Astrocyte of the cerebellum (primary cell): ENCODE results near the gene SSC5D.

Source experiments
- DNase-seq: peaks from one replicate; pipeline ENCODE4 v3.0.0-alpha.2; 2011; ENCODE audit warnings: low read depth
- H3K4me3 ChIP-seq: 2 replicates; pipeline ENCODE4 v1.5.1; 2011; ENCODE audit warnings: mild to moderate bottlenecking, low read depth, low read length, moderate library complexity
- CTCF ChIP-seq: IDR thresholded peaks from 2 replicates; pipeline ENCODE4 v1.5.1; 2012; ENCODE audit warnings: low read length, low read depth, moderate library complexity, mild to moderate bottlenecking; ENCODE audit errors: missing control alignments
- in situ Hi-C: cut with HindIII; loops from 2 replicates; pipeline ENCODE4 v1.10.0; 2017; ENCODE audit warnings: low sequenced_read_pairs

The SSC5D gene

DNA sequence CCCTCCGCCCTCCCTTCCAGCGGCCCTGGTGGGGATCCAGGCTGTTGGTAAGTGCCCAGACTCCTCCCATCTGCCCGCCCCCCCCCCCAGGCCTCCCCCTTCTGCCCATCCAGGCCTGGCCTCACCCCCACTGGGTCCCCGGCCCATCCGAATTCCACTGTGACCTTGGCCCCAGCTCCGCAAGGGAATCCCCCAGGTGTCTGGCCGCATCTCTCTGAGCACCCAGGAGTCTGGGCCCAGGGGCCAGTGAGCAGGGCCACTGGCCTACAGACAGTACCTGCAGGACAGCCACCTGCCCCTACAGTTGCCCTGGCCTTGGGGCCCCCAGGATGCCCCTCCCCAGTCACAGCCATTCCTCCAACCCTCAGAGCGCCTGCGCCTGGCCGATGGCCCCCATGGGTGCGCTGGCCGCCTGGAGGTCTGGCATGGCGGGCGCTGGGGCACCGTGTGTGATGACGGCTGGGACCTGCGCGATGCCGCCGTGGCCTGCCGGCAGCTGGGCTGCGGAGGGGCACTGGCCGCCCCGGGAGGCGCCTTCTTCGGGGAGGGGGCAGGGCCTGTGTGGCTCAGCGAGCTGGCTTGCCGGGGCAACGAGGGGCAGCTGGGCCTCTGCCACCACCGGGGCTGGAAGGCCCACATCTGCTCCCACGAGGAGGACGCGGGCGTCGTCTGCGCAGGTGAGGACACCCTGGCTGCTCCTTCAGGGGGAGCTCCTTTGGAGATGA, 912 bp downstream of the SSC5D start:
- no peak overlapping the region for H3K4me3 ChIP-seq
- DNase-seq, result no peak
- TF ChIP-seq CTCF, result no peak
- in situ Hi-C loops, result no loop called here

DNA sequence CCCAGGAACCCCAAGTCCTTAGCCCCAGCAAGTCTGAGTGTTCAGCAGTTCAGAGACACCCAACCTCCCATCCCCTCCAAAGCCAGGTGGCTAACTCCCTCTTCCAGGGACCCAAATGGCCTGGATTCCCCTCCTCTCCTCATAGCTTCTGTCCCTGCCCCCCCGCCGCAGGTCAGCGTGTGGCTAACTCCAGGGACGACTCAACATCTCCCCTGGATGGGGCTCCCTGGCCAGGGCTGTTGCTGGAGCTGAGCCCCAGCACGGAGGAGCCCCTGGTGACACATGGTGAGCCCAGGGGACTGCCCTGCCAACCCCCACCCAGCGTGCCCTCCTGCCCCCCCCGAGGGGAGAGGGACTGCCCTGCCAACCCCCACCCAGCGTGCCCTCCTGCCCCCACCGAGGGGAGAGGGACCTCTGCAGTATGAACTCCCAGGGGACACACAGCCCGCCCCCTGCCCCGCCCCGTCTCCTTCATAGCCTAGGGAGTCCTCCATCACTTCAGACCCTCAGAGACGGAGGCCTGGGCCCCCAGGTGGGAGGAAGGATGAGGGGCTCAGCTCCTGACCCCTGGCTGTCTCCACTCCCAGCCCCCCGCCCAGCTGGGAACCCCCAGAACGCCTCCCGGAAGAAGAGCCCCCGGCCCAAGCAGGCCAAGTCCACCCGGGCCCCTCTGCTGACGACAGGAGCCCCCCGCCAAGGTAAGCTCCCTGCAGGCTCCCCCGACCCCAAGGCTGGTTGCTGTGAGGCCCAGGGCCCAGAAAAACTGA, 1.7 kb downstream of the SSC5D start:
- no peak overlapping the region for H3K4me3 ChIP-seq
- TF ChIP-seq CTCF, result no peak
- in situ Hi-C loops, result no loop called here
- no peak for DNase-seq

DNA sequence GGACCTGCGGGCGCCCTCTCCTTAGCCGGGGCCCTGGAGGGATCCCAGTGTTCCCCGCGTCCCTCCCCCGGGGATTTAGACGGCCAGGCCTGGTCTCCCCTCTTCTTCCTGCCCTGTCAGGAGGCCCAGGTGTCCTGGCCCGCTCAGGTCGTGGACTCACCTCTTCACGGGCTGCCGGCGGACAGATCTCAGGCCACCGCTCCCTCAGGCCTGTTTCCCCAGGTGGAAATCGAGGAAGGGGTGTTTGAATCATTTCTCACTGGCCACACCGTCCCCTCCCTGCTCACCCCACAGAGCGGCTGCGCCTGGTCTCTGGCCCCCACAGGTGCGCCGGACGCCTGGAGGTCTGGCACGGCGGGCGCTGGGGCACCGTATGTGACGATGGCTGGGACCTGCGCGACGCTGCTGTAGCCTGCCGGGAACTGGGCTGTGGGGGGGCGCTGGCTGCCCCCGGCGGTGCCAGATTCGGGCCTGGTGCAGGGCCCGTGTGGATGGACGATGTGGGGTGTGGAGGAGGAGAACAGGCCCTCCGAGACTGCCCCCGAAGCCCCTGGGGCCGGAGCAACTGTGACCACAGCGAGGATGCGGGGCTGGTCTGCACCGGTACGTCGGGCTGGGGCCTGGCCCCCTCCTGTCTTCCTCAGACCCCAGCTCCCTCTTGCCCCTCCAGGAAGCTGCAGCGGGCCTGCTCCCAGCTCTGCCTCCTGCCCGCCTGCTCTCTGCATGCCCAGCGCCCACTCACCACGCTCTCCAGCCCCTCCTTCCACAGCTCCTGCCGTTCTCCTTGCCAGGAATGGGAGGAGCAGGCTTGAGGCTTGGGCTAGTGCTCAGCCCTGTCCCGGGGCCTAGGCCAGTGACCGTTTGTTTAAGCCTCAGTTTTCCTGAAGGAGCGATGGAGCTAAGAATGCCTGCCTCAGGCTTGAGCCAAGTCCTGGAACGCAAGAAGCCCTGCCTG, 2.5 kb downstream of the SSC5D start:
- in situ Hi-C loops, result no loop called here
- no peak for DNase-seq
- no peak overlapping the region for H3K4me3 ChIP-seq
- TF ChIP-seq CTCF, result no peak

DNA sequence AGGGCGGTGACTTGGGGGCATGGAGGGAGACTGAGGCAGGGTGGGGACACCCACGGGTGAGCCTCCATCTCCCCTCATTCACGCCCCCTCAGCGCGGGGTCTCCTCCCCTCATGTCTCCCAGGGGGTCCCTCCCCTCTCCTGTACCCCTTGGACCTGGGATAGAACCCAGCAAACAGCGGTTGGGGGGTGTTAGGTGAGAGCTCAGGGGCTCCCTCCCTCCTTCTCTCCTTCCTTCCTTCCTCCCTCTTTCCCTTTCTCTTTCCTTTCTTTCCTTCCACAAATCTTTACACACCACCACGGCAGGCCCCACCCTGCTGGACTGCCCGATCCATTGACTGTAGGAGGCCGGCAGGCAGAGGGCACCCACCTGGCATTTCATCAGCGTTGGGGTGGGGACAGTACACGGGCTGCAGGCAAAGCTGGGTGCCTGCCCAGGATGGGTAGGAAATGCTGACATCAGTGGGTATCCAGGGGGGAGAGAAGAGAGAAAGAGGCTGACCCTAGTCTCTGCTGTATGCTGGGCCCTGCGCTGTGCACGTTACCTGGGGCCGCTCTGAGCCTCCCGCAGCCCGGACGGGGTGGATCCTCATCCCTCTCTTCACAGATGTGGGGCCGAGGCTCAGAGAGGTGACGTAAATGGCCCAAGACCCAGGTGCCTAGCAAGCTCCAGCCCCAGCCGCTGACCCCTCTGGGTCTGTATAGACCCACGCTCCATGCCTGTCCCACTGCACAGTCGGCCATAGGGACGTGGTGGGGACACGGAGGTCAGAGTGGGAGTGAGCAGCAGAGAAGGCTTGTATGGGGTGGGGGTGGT, 3.5 kb downstream of the SSC5D start:
- no peak overlapping the region for H3K4me3 ChIP-seq
- in situ Hi-C loops, result no loop called here
- no peak for DNase-seq
- TF ChIP-seq CTCF, result no peak

- in situ Hi-C loops, result no loop called here
- no peak for DNase-seq
- no peak overlapping the region for H3K4me3 ChIP-seq
- no peak for TF ChIP-seq CTCF
Observed at GRCh38 chr19:55492362-55492944, 4.2 kb downstream of the SSC5D start.
